ENCODE results near the gene COPE. TPM values are rescaled to one million over a fixed set of nuclear protein-coding genes. Genes with fewer than 3 reads are reported as not detected.

The COPE gene
- polyA plus RNA-seq, 1 experiment: 170 TPM

DNA sequence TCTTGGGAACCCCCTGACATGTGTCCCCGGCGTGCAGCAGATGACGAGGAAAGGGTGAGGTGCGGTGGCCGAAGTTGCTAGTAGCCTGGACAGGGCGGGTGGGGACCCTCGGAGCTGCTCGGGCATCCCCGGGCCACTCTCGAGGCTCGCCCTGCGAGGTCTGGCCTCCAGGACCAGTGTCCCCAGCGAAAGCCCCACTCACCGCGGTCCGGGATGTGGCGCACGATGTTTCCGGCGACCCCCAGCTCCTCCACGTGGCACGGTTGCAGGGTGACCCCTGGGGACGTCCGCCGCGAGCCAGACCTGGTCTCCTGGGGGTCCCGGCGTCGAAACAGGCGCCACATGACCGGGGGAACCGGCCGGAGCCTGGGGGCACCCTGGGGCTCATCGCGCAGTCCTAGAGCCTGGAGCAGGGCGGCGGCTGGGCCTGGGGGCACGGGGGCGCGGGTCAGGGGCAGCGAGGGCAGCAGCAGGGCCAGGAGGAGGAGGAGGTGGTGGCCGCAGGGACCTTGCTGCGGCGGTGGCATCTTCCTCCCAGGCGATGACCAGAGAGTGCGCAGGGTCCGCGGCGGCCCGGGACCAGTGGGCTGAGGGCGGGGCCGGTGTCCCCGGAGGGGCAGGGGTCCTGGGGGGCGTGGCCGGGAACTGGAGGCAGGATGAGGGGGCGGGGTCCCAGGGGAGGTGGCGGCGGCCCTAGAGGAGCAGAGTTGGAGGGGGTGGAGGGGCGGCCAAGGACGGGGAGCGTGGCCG is 49.2 kb downstream of the COPE start:
- Histone ChIP-seq H3K27me3 (ENCODE audit: control insufficient read depth, insufficient read depth, low read length) (peaks cover 8% of the 10 kb centered on the region), H3K9me3 (ENCODE audit: control insufficient read depth, insufficient read depth, low read length) (no peaks in the 10 kb centered on the region; the same call in 1 of the 2 replicates), H3K27ac (ENCODE audit: low read depth, low read length) (no peak overlapping the region), H3K4me3 (ENCODE audit: low read depth, low read length) (no peak overlapping the region)
- TF ChIP-seq, protein P1, sequence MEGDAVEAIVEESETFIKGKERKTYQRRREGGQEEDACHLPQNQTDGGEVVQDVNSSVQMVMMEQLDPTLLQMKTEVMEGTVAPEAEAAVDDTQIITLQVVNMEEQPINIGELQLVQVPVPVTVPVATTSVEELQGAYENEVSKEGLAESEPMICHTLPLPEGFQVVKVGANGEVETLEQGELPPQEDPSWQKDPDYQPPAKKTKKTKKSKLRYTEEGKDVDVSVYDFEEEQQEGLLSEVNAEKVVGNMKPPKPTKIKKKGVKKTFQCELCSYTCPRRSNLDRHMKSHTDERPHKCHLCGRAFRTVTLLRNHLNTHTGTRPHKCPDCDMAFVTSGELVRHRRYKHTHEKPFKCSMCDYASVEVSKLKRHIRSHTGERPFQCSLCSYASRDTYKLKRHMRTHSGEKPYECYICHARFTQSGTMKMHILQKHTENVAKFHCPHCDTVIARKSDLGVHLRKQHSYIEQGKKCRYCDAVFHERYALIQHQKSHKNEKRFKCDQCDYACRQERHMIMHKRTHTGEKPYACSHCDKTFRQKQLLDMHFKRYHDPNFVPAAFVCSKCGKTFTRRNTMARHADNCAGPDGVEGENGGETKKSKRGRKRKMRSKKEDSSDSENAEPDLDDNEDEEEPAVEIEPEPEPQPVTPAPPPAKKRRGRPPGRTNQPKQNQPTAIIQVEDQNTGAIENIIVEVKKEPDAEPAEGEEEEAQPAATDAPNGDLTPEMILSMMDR (IDR thresholded peaks at IDR 0.05; ENCODE audit: low read depth, low read length): no peak
- POLR2A ChIA-PET: no interaction called here
- CTCF ChIA-PET: no interaction called here
- no peak for DNase-seq (ENCODE audit: low read depth, low spot score)

GRCh38 chr19:18869023-18869618 is 50.1 kb downstream of the COPE start:
- peaks cover 8% of the 10 kb centered on the region for H3K27me3 ChIP-seq (ENCODE audit: control insufficient read depth, insufficient read depth, low read length)
- ChIA-PET POLR2A (no interaction called here), CTCF (no interaction called here)
- H3K9me3 ChIP-seq (ENCODE audit: control insufficient read depth, insufficient read depth, low read length): no peaks in the 10 kb centered on the region; the same call in 1 of the 2 replicates
- H3K27ac ChIP-seq (ENCODE audit: low read depth, low read length): no peak overlapping the region
- no peak overlapping the region for H3K4me3 ChIP-seq (ENCODE audit: low read depth, low read length)
- TF ChIP-seq, protein P1 (IDR thresholded peaks at IDR 0.05; ENCODE audit: low read depth, low read length): no peak
- DNase-seq (ENCODE audit: low read depth, low spot score): no peak

DNA sequence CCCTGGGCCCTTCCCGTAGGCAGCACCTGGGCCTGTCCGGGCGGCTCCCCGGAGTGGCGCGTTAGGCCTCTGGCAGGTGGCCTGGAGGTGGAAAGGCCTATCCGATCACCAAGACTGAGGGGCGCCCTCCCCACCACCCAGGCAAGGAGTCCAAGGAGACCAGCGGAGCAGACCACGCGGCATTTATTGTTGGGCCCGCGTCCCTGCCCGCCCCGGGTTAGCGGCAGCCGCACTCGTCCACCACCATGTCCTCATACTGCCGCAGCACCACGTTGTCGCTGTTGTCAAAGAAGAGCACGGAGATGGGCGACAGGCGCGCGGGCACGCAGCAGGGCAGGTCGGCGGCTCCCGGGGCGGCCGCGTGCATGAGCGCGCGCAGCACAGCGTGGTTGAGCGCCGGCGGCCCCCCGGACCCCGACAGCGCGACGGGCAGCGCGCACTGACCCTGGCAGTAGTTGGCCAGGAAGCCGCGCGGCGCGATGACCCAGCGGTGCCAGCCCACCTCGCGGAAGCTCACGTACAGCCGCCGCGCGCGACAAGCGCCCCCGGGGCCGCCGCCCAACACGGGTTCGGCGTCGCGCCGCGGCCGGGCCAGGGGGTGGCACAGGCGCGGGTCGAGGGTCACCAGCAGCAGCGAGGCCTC is 50.7 kb downstream of the COPE start:
- Histone ChIP-seq H3K4me3 (ENCODE audit: low read depth, low read length) (no peak overlapping the region), H3K27me3 (ENCODE audit: control insufficient read depth, insufficient read depth, low read length) (peaks cover 8% of the 10 kb centered on the region), H3K9me3 (ENCODE audit: control insufficient read depth, insufficient read depth, low read length) (no peaks in the 10 kb centered on the region; the same call in 1 of the 2 replicates), H3K27ac (ENCODE audit: low read depth, low read length) (no peak overlapping the region)
- TF ChIP-seq, protein P1 (IDR thresholded peaks at IDR 0.05; ENCODE audit: low read depth, low read length): no peak
- CTCF ChIA-PET: no interaction called here
- POLR2A ChIA-PET: no interaction called here
- DNase-seq (ENCODE audit: low read depth, low spot score): no peak

DNA sequence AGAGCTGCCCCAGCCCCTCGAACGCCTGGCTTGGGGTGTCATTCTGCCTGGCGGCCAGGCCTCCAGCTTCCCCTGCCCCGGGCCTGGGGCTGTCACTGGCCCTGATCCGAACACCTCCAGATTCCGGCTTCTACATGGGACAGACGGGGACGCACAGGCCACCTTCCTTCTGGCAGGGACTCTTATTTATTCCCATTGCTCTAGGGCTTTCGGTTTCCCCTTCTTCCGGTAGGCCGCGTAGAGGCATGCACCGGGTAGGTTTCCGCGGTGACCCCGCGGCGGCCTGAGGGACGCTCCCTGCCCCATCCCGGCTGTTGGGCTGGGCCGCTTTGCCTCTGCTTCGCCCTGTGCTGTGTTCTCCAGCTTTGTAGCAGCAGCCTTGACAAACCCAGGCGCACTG is 51.4 kb downstream of the COPE start:
- ChIA-PET CTCF (interaction anchor here (2.1 to 2.8 kb wide), 5 partner anchors 9 to 279 kb away, joined by 8 to 25 read pairs (median 14); partner anchors contain the start of gene REX1BD), POLR2A (interaction anchor here (1.1 kb wide), 1 partner anchor 19 kb away, joined by 4 read pairs; no protein-coding TSS in a partner anchor)
- no peak overlapping the region for H3K27ac ChIP-seq (ENCODE audit: low read depth, low read length)
- peaks cover 8% of the 10 kb centered on the region for H3K27me3 ChIP-seq (ENCODE audit: control insufficient read depth, insufficient read depth, low read length)
- no peaks in the 10 kb centered on the region; the same call in 1 of the 2 replicates for H3K9me3 ChIP-seq (ENCODE audit: control insufficient read depth, insufficient read depth, low read length)
- TF ChIP-seq, protein P1 (IDR thresholded peaks at IDR 0.05; ENCODE audit: low read depth, low read length): no peak
- no peak overlapping the region for H3K4me3 ChIP-seq (ENCODE audit: low read depth, low read length)
- no peak for DNase-seq (ENCODE audit: low read depth, low spot score)
